Fibroblast of upper back skin (primary cell): ENCODE measurements around the gene MAK.
"Not testable (repeated sequence)": the region's sequence is repeated elsewhere in the genome, so short reads cannot be mapped to it uniquely, and the experiment has no call there.

Source experiments
- DNase-seq: peaks from one replicate; pipeline ENCODE4 v3.0.0-alpha.2; 2013

MAK gene

GRCh38 chr6:10852361-10852960, 14.1 kb upstream of the MAK start:
- DNase-seq, result no peak

GRCh38 chr6:10850728-10851127, 12.4 kb upstream of the MAK start:
- no peak for DNase-seq

DNA sequence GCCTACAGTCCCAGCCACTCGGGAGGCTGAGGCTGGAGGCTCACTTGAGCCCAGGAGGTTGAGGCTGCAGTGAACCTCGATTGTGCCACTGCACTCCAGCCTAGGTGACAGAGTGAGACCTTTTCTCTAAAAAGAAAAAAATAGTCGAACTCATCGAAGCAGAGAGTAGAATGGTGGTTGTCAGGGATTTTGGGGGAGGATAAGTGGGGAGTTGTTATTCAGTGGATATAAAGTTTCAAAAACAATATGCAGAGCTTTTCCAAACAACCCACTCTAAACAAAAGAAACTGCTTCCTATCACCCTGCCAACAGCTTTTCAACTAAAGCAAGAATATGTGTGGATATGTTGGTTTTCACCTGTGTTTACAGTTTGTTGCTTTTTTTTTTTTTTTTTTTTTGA, 11.6 kb upstream of the MAK start:
- no peak for DNase-seq

- DNase-seq, result no peak
Measured at GRCh38 chr6:10847684-10848083, 9.3 kb upstream of the MAK start.

DNA sequence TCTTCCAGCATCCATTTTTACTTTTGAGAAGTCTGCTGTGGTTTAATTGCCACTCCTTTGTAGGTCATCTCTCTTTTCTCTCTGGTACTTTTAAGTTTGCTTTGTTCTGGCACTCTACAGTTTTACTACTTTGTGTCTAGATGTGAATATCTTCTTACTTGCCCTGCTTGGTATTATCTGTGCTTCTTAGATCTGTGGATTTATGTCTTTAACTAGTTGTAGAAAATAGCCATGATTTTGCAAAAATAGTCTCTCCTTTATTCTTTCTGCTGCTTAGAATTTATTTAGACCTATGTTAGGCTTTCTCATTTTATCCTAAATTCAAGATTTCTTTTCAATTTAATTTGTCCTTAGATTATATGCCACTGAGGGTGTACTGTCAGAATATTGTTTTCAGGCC, 5.2 kb upstream of the MAK start:
- DNase-seq, result no peak

- DNase-seq, result no peak
Measured at GRCh38 chr6:10838794-10839333, 525 bp upstream of the MAK start.

DNA sequence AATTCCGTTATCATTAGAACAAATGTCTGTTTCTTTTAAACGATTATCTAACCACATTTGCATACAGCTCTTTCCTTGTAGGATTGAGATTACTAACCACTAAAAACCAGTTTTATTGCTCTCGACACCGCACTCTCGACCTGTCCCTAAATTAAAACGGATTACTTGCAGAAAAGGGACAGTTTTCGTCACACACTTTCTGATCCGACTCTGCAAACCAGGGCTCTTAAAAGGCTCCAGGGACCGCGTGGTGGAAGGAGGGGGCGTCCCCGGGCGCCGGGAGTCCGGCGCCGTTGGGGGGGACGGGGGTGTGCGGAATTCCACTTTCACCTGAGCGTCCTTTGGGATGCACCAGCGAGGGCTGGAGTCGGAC, 731 bp downstream of the MAK start:
- DNase-seq, result no peak

GRCh38 chr6:10837009-10837621, 1.2 kb downstream of the MAK start:
- DNase-seq, result no peak

GRCh38 chr6:10834823-10835222, 3.5 kb downstream of the MAK start:
- no peak for DNase-seq

DNA sequence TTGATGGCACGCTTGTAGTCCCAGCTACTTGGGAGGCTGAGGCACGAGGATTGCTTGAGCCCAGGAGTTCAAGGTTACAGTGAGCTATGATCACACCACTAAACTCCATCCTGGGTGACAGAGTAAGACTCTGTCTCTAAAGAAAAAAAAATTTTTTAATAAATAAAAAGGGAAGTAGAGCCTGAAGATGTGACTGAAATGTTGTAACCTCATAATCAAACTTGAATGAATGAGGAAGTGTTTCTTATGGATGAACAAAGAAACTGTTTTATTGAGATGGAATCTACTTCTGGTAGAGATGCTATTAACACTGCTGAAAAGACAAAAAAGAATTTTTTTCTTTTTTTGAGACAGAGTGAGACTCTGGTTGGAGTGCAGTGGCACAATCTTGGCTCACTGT, 6.7 kb downstream of the MAK start:
- no peak for DNase-seq

DNA sequence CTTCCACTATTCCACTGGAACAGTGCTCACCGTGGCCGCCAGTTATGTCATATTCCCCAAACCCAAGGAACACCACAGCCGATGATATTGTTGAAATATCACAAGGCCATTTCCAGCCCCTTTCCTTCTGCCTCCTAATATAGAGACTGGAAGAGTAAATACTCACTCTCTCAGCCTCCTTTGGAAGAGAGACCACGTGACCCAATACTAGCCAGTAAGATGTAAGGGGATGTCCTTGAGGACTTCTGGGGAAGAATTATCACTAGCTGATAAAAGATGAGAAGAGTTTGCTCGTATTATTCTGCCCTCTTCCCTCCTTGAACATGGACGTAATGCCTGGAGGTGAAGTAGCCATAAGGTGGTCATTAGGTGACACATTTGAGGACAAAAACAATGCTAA, 13.5 kb downstream of the MAK start:
- no peak for DNase-seq

- no peak for DNase-seq
Measured at GRCh38 chr6:10824297-10824696, 14.0 kb downstream of the MAK start.

DNA sequence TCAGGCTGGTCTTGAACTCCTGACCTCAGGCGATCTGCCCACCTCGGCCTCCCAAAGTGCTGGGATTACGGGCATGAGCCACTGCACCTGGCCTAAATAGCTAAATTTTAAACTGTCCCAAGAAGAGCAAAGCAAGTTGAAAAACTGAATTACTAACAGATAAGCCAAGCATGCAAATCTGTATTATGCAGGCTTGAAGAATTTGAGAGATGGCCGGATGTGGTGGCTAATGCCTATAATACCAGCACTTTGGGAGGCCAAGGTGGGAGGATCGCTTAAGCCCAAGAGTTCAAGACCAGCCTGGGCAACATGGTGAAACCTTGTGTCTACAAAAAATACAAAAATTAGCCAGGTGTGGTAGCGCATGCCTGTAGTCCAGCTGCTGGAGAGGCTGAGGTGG, 24.2 kb downstream of the MAK start:
- DNase-seq, result not testable (repeated sequence)

DNA sequence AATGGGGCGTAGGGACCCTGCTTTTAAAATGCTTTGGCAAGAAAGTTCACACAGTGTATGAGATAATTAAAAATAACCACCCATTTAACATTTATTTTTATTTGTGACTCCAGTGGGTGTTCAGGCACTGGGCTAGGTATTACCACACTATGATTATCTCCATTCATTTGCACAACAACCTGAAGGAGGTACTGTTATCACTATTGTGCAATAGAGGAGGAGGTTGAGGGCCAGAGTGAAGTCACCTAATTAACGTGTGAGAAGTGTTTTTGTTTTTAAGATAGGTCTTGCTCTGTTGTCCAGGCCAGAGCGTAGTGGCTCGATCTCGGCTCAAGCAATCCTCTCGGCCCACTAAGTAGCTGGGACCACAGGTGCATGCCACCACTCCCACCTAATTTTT, 29.2 kb downstream of the MAK start:
- no peak for DNase-seq

GRCh38 chr6:10808376-10808775, 30.0 kb downstream of the MAK start:
- DNase-seq, result no peak

DNA sequence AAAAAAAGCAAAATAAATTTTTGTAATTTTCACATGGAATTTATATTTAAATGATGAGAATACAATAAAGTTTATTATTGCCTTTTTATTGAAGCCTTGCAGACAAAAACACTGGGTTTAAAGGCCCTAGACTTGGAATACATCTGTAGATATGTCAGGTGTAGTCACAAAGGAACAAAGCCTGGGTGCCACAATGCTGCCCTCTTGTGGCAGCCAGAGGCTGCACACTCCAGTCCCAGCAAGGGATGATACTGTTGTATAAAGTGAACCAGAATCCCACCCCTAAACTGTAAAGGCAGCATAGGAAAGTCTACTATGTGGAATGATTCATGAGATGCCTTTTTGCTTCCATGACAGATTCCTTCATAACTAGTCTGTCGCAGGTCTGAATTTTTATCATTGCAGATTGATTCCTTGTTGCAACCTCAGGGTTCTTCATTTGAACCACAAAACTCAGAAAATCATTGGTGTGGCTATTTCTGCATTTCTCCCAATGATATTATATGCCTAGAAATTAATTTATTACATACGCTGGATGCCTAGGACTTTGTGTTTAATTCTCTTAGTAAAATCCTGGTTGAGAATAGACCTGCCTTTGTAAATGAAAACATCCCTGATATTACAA, 37.0 kb downstream of the MAK start:
- peak; percentile 57 for DNase-seq

DNA sequence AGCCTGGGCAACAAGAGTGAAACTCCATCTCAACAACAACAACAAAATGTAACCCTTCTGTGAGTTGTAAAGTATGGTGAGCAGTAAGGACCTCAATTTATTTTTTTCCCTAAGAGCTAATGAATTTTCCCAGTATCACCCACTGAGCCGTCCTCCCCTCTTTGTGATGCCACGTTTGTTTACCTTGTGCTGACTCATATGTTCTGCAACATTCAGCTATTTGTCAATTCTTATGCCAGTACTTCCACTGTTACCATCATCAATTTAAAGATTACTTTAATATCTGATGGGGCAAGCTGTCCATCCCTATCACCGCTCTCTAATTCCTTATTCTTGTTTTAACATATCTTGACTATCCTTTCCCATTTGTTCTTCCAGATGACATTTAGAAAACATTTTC, 37.5 kb downstream of the MAK start:
- DNase-seq, result no peak

GRCh38 chr6:10794239-10794638, 44.1 kb downstream of the MAK start:
- DNase-seq, result no peak

GRCh38 chr6:10793695-10794094, 44.6 kb downstream of the MAK start:
- no peak for DNase-seq

- DNase-seq, result no peak
Measured at GRCh38 chr6:10793035-10793434, 45.3 kb downstream of the MAK start.

DNA sequence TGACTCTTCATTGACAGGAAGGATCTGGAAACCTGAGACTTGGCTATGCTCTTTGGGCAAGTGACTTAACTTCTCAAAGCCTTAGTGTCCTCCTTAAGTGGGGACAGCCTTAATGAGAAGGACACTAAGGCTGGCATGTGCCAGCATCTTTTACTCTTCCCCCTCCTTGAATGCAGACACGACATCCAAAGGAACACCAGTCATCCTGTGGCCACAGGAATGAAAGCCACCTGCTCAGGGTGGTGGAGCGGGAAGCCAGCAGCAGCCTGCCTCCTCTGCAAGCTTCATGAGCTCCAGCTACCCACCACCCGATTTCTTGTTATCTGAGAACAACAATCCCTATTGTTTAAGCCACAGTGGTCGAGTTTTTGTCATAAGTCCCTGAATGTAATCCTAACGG, 46.2 kb downstream of the MAK start:
- no peak for DNase-seq

DNA sequence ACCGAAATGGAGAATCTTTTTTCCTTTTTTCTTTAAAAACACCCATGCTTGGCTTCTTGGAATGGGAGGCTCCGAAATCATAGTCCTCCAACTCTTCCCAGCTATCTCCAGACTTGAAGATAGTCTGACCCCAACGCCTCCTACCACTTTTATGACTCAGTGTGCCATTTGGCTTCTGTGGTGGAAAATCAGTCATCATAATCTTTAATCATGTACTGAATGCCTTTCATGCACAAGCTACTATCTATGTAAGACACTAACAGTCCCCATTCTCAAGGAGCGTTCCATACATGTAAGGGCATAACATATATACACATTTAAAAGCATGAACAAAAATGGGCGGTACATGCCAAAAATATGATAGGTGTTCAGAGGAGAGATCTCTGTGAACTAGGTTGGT, 46.7 kb downstream of the MAK start:
- no peak for DNase-seq

GRCh38 chr6:10779076-10779475, 59.3 kb downstream of the MAK start:
- DNase-seq, result no peak

- no peak for DNase-seq
Measured at GRCh38 chr6:10778230-10778629, 60.1 kb downstream of the MAK start.
